GM18526 (cell line): ENCODE measurements around the gene SLC19A1.
A peak's percentile ranks its signal among the peaks of the same experiment; 100 is the strongest.

ENCODE experiments used
- POLR2A ChIP-seq: IDR thresholded peaks from 3 replicates; pipeline ENCODE4 v1.6.1; 2011; ENCODE audit not compliant: insufficient read length; ENCODE audit errors: extremely low read depth

Gene SLC19A1

GRCh38 chr21:45554477-45555175, 12.4 kb upstream of the SLC19A1 start:
- TF ChIP-seq POLR2A: no peak

GRCh38 chr21:45552696-45553391, 10.6 kb upstream of the SLC19A1 start:
- no peak for TF ChIP-seq POLR2A

- no peak for TF ChIP-seq POLR2A
Measured at GRCh38 chr21:45551783-45552695, 9.8 kb upstream of the SLC19A1 start.

- TF ChIP-seq POLR2A: no peak
Measured at GRCh38 chr21:45551316-45551715, 9.1 kb upstream of the SLC19A1 start.

GRCh38 chr21:45550522-45551210, 8.4 kb upstream of the SLC19A1 start:
- no peak for TF ChIP-seq POLR2A

- peak; percentile 13 for TF ChIP-seq POLR2A
Measured at GRCh38 chr21:45549626-45550463, 7.6 kb upstream of the SLC19A1 start.

- no peak for TF ChIP-seq POLR2A
Measured at GRCh38 chr21:45548711-45549491, 6.7 kb upstream of the SLC19A1 start.

- TF ChIP-seq POLR2A: no peak
Measured at GRCh38 chr21:45547545-45547900, 5.3 kb upstream of the SLC19A1 start.

- no peak for TF ChIP-seq POLR2A
Measured at GRCh38 chr21:45546636-45547544, 4.7 kb upstream of the SLC19A1 start.

- TF ChIP-seq POLR2A: no peak
Measured at GRCh38 chr21:45545691-45546531, 3.7 kb upstream of the SLC19A1 start.

GRCh38 chr21:45545236-45545570, 3.0 kb upstream of the SLC19A1 start:
- no peak for TF ChIP-seq POLR2A

GRCh38 chr21:45544449-45545235, 2.4 kb upstream of the SLC19A1 start:
- no peak for TF ChIP-seq POLR2A
